ENCODE results near the gene VAPB. TPM values are rescaled to one million over a fixed set of nuclear protein-coding genes. Genes with fewer than 3 reads are reported as not detected.

Gene VAPB
- total RNA-seq, 1 experiment from 2014 or later = 46.6 TPM

DNA sequence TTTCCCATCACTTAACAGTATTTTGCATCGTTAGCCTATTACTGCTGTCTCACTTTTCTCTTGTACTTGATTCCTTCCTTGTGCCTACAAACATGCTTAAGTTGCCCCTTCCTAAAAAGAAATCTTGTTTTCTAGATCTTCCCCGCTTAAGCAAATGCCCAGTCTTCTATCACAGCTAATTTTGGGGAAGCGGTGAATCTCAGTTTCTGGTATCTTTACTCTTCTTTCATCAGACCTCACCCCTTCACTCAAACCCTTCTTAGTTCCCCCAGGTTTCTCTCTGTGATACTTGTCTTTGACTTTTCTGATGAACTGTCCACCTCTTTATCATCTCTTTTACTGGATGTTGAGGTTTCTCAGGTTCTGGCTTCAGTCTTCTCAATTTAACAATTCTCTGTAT is 14.2 kb downstream of the VAPB start:
- POLR2A ChIA-PET = interaction anchor here (0.5 kb wide), 1 partner anchor 223 kb away, joined by 10 read pairs; no protein-coding TSS in a partner anchor
- H3K4me1 Mint-ChIP-seq = peaks cover 33% of the 10 kb centered on the region
- H3K27me3 Mint-ChIP-seq (ENCODE audit: low read depth) = no peaks in the 10 kb centered on the region
- no peak for DNase-seq (ENCODE audit: low spot score)
- no peak overlapping the region for H3K27ac Mint-ChIP-seq
- H3K4me3 Mint-ChIP-seq = no peak overlapping the region
- TF ChIP-seq ATF1 (CRISPR knock-in tag; IDR thresholded peaks at IDR 0.05) (no peak), GABPB1 (CRISPR knock-in tag; IDR thresholded peaks at IDR 0.05) (no peak)
- TF ChIP-seq, protein P1, sequence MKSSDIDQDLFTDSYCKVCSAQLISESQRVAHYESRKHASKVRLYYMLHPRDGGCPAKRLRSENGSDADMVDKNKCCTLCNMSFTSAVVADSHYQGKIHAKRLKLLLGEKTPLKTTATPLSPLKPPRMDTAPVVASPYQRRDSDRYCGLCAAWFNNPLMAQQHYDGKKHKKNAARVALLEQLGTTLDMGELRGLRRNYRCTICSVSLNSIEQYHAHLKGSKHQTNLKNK (CRISPR knock-in tag; IDR thresholded peaks at IDR 0.05) = no peak
- TF ChIP-seq, protein P2, sequence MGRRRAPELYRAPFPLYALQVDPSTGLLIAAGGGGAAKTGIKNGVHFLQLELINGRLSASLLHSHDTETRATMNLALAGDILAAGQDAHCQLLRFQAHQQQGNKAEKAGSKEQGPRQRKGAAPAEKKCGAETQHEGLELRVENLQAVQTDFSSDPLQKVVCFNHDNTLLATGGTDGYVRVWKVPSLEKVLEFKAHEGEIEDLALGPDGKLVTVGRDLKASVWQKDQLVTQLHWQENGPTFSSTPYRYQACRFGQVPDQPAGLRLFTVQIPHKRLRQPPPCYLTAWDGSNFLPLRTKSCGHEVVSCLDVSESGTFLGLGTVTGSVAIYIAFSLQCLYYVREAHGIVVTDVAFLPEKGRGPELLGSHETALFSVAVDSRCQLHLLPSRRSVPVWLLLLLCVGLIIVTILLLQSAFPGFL (CRISPR knock-in tag; IDR thresholded peaks at IDR 0.05; ENCODE audit: borderline replicate concordance) = no peak
- TF ChIP-seq, protein P3, sequence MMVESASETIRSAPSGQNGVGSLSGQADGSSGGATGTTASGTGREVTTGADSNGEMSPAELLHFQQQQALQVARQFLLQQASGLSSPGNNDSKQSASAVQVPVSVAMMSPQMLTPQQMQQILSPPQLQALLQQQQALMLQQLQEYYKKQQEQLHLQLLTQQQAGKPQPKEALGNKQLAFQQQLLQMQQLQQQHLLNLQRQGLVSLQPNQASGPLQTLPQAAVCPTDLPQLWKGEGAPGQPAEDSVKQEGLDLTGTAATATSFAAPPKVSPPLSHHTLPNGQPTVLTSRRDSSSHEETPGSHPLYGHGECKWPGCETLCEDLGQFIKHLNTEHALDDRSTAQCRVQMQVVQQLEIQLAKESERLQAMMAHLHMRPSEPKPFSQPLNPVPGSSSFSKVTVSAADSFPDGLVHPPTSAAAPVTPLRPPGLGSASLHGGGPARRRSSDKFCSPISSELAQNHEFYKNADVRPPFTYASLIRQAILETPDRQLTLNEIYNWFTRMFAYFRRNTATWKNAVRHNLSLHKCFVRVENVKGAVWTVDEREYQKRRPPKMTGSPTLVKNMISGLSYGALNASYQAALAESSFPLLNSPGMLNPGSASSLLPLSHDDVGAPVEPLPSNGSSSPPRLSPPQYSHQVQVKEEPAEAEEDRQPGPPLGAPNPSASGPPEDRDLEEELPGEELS (CRISPR knock-in tag; IDR thresholded peaks at IDR 0.05) = no peak
- no peaks in the 10 kb centered on the region for H3K36me3 Mint-ChIP-seq
- no peaks in the 10 kb centered on the region for H3K9me3 Mint-ChIP-seq
- ATAC-seq = no peak
- CTCF ChIA-PET = no interaction called here

DNA sequence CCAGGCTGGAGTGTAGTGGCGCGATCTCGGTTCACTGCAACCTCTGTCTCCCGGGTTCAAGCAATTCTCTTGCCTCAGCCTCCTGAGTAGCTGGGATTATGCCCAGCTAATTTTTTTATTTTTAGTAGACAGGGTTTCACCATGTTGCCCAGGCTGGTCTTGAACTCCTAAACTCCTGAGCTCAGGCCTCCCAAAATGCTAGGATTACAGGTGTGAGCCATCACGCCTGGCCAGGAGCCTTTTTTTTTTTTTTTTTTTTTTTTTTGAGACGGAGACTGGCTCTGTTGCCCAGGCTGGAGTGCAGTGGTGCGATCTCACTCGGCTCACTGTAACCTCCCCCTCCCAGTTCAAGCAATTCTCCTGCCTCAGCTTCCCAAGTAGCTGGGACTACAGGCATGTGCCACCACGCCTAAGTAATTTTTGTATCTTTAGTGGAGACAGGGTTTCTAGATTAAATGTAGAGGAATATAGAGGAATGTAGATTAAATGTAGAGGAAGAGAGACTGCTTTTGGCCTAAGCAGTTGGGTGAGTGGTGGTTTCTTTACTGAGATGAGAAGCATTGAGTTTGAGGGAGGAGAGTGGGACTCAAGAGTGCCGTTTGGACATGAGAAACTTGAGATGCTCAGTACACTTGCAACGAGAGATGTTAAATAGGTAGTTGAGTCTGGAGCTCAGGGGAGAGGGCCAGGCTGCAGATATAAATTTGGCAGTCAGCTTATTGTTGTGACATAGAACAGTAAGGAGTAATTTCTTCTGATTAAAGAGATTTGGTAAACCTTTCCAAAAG is 16.7 kb downstream of the VAPB start:
- DNase-seq (ENCODE audit: low spot score) (no peak), ATAC-seq (no peak)
- TF ChIP-seq E2F5 (CRISPR knock-in tag; IDR thresholded peaks at IDR 0.05) = no peak
- TF ChIP-seq, protein P4, sequence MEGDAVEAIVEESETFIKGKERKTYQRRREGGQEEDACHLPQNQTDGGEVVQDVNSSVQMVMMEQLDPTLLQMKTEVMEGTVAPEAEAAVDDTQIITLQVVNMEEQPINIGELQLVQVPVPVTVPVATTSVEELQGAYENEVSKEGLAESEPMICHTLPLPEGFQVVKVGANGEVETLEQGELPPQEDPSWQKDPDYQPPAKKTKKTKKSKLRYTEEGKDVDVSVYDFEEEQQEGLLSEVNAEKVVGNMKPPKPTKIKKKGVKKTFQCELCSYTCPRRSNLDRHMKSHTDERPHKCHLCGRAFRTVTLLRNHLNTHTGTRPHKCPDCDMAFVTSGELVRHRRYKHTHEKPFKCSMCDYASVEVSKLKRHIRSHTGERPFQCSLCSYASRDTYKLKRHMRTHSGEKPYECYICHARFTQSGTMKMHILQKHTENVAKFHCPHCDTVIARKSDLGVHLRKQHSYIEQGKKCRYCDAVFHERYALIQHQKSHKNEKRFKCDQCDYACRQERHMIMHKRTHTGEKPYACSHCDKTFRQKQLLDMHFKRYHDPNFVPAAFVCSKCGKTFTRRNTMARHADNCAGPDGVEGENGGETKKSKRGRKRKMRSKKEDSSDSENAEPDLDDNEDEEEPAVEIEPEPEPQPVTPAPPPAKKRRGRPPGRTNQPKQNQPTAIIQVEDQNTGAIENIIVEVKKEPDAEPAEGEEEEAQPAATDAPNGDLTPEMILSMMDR (IDR thresholded peaks at IDR 0.05) = no peak
- TF ChIP-seq FOXK1 (CRISPR knock-in tag; IDR thresholded peaks at IDR 0.05) = no peak
- no peak for TF ChIP-seq ZNF416 (CRISPR knock-in tag; IDR thresholded peaks at IDR 0.05)
- TF ChIP-seq ZNF263 (CRISPR knock-in tag; IDR thresholded peaks at IDR 0.05; ENCODE audit: low read depth) = no peak
- no peak for TF ChIP-seq ATF2 (CRISPR knock-in tag; IDR thresholded peaks at IDR 0.05; ENCODE audit: borderline replicate concordance, low read depth)
- no peak for TF ChIP-seq FOXP1 (CRISPR knock-in tag; IDR thresholded peaks at IDR 0.05; ENCODE audit: borderline replicate concordance)
- TF ChIP-seq ZNF232 (CRISPR knock-in tag; IDR thresholded peaks at IDR 0.05) = no peak
- TF ChIP-seq IRF2 (CRISPR knock-in tag; IDR thresholded peaks at IDR 0.05; ENCODE audit: borderline replicate concordance, low read depth) = no peak
- no peaks in the 10 kb centered on the region for H3K9me3 Mint-ChIP-seq
- peaks cover 38% of the 10 kb centered on the region for H3K4me1 Mint-ChIP-seq
- ChIA-PET POLR2A (interaction anchor here (0.6 to 1.4 kb wide), 6 partner anchors 12 to 755 kb away, joined by 3 to 9 read pairs (median 6); partner anchors contain the start of gene VAPB), CTCF (interaction anchor here (0.6 to 1.0 kb wide), 3 partner anchors 19 to 464 kb away, joined by 3 to 4 read pairs (median 3); no protein-coding TSS in a partner anchor)
- H3K27me3 Mint-ChIP-seq (ENCODE audit: low read depth) = no peaks in the 10 kb centered on the region
- no peaks in the 10 kb centered on the region; the same call in 1 of the 2 replicates for H3K36me3 Mint-ChIP-seq
- no peak overlapping the region for H3K27ac Mint-ChIP-seq
- H3K4me3 Mint-ChIP-seq = no peak overlapping the region

Data from WTC11 (cell line).